Renal cortex interstitium (tissue), 11 donors: ENCODE data around the gene GAD1. TPM values are rescaled to one million over a fixed set of nuclear protein-coding genes. Genes with fewer than 3 reads are reported as not detected.

Source experiments
- DNase-seq, 11 donors: peaks; one replicate each; pipeline ENCODE4 v3.0.0-alpha.2; 2013; ENCODE audit warnings: low read depth in 9 of 11, low spot score in 4 of 11; ENCODE audit errors: extremely low read depth in 1 of 11
- polyA plus RNA-seq, 3 donors: library from polyadenylated mRNA; unstranded; fragments of 120-200 nt; gene quantifications; one replicate each; pipeline ENCODE4 v1.2.1, GENCODE V29; 2013; ENCODE audit not compliant: insufficient read length in 3 of 3

GAD1 gene
- polyA plus RNA-seq, 3 donors: 0.66 to 3.1 (median 0.86) TPM

DNA sequence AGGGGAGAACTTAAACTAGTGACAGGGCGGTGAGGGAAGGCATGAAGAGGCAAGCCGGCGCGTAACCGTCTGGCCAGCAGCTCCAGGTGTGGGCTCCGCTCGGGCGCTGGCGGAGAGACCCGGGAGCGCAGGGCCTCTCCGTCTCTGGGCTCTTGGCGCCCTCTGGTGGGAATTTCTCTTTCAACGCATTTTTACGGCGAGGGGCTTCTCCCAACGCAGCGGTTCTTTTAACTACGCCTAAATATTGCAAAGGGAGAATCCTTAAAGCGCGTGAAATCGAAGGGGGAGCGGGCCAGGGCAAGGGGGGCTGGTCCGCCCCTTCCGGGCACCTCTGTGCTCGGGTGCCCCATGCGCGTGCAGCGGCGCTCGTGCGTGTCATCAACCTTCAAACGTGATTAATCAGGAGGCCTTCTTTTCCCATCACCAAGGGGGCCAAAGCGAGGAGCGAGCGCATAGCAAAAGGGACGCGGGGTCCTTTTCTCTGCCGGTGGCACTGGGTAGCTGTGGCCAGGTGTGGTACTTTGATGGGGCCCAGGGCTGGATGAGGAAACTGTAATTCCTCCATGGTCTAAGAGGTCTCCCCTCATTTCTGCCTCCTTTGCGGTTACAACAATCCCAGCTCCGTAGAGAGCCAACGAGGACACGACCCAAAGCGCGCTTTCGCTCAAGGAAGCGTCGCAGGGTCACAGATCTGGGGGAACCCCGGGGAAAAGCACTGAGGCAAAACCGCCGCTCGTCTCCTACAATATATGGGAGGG is 762 bp upstream of the GAD1 start:
- DNase-seq: peak in 6 of 11 donors; percentile 51 to 74 (median 64)

DNA sequence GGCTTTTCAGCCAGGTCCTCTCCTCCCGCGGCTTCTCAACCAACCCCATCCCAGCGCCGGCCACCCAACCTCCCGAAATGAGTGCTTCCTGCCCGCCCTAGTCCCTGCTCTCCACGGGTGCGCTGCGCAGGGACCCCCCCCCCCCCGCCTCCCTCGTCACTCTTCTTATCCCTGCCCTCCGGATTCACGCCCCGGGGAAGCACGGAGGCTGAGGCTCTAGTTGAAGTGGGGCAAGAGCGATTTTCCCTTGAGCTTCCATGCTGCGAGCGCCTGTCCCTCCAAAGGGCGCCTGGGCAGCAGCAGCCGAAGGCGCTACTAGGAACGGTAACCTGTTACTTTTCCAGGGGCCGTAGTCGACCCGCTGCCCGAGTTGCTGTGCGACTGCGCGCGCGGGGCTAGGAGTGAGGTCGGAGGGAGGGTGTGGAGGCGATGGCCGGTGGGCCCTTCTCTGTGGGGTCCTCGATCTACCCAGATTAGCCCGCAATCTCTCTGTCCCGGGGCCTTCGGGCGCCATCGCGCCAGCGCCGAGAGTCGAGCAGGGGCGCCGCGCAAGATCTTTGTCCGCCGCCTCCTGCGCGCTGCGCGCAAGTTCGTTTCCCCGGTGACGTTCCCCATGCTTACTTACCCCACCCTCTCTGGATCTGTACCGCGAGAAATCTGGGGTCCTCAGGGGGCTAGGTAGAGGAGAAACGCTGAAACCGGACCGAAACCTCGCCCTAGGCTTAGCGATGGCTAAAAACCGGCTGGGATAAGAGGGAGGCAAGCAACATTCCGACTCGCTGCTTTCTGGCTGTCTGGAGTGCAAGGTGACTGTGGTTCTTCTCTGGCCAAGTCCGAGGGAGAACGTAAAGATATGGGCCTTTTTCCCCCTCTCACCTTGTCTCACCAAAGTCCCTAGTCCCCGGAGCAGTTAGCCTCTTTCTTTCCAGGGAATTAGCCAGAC is 677 bp downstream of the GAD1 start:
- no peak for DNase-seq

DNA sequence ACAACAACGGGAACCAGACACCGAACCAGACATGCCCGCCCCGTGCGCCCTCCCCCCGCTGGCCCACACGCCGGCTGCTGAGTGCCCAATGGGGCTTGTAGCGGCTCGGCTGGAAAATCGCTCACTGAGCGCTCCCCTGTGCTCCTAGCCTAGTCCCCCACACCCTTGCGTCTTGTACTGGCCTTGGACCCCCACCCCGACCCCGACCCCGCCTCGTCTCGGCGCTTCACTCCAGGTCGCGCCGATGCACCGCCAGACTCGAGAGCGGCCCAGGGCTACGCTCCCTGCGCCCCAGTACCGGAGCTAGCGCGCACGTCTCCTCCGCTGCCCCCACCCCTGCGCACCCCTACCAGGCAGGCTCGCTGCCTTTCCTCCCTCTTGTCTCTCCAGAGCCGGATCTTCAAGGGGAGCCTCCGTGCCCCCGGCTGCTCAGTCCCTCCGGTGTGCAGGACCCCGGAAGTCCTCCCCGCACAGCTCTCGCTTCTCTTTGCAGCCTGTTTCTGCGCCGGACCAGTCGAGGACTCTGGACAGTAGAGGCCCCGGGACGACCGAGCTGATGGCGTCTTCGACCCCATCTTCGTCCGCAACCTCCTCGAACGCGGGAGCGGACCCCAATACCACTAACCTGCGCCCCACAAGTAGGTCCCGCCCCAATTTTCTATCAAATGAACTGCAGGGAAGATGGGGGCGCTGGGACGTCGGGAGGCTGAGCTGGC is 1.5 kb downstream of the GAD1 start:
- DNase-seq: no peak

DNA sequence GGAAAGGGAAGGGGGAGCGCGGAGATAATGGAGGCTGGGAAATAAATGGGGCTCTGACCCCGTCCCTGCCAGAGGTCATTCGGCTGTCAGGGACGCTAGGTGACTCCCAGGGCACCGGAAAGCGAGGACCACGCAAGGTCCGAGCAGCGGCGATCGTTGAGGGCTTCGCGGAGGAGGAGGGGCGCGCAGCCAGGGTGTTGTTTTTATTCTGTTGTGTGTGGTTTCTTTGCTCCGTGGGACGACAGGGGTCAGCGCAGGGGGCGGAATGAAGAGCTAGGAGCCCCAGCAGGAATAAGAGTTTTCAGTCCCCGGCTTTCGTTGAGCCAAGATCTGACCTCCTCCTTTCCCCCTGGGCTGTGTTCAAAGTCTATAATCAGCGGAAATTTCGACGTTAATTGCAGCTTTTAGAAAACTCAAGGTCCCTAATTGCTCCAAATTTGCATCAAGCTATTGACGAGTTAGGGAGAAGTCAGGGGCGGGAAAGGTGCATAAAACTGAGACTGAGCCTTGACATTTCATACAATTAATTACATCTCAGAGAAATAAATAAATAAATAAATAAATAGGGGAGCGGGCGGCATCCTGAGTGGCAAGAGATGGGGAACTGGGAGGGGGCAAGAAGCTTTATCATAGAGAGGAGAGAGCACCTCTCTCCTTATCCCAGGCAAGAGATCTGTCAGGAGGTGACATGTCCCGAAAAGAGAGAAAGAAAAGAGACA is 2.2 kb downstream of the GAD1 start:
- no peak for DNase-seq

DNA sequence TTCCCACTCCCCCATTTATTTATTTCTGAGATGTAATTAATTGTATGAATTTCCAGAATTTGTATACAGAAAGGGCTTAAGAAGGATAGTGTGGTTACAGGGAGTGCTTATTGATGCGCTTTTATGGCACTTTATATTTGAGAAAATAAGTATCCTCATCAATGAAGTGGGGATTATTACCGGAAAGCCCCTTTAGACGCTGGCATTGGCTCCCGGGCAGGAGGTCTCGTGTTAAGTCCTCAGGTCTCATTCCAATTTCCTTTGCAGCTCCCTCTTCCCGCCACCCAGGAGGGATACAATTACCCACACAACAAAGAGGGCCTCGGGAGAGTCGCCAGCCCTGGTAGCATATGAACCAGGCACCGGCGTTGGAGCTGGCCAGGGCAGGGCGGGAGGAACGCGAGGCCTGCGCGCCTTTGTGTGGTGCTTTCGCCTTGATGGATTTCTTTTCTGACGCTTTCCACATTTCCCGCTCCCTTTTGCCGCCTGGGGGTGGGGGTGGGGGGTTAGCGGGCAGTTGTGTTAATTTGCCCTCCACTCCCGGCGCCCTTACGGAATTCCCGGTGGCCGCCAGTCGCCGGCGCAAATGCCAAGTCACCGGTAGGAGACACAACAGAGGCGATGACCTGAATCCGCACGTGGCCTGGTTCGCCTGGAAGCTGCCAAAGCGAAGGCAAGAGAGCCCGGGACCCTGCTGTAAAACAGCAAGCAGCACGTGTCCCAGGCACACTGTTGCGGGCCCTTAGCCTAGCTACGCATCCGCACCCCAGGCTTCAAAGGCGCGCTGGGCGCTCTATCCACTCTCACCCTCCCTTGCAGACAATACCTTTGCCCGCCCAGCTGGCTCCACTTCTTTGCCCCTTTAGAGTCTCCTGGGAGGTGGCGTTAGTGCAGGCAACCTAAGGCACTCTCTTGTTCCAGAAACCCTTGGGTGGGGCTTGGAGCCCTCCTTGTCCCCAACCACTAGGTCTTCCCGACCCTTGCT is 3.3 kb downstream of the GAD1 start:
- DNase-seq: no peak

DNA sequence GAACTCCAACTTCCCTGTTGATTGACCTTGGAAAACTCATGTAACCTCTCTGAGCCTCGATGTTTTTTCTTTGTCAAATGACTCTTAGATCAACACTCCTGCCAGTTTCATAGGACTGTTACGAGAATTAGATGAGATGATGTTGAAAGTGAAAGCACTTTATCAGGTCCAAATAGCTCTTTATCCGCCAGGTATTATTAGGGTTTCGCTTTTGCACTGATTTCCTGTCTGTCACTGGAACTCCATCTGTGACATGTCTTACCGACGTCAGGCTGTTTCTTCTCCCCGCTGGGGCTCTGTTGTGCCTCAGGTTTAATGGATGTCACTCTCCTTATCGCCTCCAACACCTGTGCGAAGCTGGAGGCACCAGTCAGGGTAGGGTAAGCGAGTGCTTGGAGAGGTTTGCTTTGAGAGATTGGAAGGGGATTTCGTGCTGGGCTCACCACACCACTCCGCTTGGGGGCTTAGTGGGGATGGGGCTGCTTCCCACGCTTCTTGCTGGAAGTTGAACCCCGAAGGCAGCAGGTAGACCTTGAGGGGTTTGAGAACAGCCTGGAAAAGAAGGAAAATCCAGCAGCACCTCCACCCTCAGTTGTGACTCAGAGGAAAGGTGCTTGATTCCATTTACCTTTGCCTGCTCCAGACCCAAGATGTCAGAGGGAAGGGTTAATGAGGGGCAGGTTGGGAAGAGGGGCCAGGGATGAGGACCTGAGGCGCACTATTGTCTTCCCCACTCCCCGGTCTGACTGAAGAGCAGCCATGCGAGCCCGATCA is 4.3 kb downstream of the GAD1 start:
- no peak for DNase-seq

DNA sequence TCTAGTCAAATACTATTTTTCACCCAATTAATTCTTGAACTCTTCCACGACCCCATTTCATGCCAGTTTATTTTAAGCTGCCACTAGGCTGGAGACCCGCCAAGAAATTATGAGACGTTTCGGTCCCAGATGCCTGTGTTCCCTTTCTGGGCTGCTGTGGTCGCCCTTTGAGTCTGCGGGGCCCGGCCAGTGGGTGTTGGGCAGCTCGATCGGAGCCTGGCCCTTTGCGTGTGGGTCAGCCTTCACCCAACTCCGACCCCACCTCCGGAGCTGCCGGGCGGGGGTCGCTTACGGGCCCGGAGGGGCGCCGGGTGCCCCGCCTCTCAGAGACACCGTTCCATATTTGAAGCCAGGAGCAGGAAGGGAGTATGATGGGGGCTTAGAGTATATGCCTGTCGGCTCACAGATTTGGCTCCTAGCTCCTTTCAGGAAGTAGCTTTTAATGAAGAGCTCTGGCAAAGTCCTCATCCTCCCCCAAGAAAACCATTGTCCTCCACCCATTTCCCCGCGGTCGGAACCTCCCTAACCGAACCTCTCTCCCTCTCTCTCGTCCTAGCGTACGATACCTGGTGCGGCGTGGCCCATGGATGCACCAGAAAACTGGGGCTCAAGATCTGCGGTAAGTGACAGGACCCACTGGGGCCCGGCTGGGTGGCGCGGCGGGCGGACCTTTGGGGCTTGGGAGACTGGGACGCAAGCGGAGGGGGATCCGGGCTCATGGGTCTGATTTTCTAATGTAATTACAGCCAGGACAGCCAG is 5.0 kb downstream of the GAD1 start:
- no peak for DNase-seq

DNA sequence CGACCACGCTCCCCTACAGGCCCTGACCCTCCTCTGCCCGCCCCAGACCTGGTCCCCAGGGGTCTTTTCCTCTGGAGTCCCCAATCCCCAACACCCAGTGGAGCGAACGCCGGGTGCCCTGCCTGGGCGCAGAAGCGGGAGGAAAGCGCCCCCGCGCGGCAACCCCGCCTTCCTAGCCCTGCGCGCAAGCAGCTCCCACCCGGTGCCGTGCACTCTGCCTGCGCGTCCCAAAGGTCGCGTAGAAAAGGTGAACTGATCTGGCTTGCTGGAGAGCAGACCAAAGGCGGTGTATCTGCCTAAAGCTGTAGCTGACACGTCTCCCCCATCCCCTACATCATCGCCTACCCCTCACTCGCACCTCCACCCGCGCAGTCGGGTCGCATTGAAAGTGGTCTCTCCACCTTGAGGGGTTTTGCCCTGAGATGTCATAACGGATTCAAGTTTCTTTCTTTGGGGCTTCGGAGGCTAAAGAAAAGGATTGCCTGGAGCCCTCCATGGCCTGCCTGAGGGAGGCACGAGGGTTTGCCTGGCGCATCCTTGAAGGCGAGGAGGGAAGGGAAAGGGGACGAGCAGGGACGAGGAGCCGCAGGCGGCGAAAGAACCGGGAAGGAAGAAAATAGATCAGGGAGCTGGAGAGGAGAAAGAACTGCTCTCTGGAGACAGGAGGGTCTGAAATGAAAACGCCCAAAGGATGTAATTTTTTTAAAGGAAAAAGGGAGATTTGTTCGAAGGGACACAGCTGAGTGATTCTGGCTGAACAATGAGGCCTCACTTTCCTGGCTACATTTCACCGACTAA is 5.8 kb downstream of the GAD1 start:
- no peak for DNase-seq

DNA sequence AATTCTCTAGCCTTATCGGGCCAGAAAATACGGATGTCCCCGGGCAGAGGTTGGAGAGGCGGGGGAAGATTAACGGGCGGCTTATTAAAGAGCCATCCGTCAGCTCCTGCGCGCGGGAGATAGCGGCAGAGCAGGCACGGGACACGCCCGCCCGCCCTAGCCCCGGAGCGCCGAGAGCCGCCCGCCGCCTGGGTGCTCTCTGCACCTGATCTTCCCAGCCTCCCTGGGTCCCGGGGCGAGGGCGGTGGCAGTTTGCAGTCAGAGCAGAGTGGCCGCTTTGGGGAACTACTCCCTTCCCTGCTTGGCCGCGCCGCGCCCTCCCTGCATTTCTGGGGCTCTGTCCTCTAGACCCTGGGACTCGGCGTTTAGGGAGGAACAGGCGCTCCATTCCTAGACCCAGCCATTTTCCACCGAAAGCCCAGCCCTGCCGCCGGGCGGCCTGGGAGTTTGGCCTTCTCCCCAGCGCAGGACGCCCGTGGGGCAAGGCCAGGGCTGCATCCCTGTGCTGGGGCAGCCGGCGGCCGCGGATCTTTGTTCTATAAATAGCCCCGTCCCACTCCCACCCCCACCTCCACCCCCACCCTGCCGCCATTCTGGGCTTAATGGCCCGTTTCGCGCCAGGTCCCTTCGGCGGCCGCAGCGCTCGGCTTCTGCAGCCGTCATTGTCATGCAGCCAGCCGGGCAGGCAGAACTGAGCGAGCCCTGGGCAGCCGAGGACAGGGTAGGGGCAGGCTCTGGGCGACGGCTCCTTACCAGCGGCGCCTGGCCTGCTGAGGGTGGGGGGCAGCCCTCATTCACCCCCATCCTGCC is 6.6 kb downstream of the GAD1 start:
- no peak for DNase-seq

DNA sequence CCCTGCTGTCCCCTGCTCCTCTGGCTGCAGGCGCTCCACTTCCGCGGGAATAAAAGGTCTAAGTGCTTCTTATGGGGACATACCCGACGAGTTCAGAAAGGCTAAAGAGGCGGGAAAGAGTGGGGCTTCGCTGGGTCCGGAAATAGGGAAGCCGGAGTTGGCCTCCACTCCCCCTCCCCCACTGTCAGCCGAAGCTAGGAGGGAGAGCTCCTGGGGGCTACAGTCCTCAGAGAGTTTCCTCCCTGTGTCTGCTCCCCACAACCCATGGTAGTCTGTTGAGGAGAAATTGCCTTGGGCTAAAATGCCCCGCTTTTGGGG is 7.2 kb downstream of the GAD1 start:
- no peak for DNase-seq

DNA sequence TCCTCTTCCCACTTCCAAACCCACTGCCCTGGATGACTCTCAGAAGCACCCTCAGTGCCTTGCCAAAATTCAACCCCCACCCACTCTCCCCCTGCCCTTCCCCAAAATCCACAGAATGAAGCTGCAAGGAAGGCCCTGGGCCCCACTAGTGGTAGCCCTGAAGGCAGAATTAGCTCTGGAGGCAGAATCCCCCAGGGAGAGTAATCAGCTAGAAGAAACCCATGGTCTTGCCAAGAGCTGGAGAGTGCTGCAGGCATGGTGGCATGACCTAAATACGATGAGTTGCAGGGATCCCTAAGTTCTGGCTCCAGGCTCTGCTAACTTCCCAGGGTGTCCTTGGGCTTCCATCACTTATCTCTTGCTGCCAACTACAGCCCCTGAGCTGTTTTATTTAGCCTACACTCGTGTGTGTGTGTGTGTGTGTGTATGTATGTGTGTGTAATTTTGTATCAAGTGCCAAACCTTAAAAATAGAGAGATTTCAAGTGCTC is 7.9 kb downstream of the GAD1 start:
- DNase-seq: no peak

DNA sequence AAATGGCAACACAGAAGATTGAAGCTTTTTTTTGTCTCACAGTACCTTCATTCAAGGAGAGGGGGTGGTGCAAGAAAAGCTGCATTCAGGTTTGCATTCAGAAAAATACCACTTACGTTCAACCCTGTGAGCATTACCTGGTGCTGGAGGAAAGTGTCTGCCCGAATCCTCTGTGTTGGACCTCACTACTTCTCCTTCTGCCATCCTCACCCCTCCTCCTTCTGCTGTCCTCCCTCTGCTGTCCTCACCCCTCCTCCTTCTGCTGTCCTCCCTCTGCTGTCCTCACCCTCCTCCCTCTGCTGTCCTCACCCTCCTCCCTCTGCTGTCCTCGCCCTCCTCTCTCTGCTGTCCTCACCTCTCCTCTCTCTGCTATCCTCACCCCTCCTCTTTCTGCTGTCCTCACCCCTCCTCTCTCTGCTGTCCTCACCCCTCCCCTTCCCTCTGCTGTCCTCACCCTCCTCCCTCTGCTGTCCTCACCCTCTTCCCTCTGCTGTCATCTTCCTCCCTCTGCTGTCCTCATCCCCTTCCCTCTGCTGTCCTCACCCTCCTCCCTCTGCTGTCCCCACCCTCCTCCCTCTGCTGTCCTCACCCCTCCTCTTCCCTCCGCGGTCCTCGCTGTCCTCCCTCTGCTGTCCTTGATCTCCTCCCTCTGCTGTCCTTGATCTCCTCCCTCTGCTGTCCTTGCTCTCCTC is 11.3 kb downstream of the GAD1 start:
- DNase-seq: no peak

DNA sequence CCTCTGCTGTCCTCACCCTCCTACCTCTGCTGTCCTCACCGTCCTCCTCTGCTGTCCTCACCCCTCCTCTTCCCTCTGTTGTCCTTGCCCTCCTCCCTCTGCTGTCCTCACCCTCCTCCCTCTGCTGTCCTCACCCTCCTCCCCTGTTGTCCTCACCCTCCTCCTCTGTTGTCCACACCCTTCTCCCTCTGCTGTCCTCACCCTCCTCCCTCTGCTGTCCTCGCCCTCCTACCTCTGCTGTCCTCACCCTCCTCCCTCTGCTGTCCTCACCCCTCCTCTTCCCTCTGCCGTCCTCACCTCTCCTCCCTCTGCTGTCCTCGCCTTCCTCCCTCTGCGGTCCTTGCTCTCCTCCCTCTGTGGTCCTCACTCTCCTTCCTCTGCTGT is 11.8 kb downstream of the GAD1 start:
- no peak for DNase-seq

DNA sequence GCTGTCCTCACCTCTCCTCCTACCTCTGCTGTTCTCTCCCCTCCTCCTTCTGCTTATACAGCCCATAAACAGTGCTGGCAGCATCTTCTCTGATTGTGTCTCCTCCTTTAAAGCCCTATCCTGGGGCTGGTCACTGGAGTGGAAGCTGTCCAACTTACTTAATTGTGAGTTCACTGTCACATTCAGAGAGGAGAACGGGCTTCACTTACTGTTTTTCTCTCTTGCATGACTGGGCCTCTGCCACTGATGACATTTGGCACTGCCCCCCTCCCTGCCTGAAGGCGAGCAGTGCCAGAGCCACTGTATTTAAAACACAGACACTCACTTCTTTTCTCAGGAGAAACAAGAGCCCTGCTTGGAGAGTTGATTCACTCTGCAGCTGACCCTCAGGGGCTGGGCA is 12.3 kb downstream of the GAD1 start:
- DNase-seq: no peak
